Activated B cell treated with CpG ODN at 0.5 μM for 24 hours (primary cell): ENCODE results near the gene LRRC4C. TPM values are rescaled to one million over a fixed set of nuclear protein-coding genes. Genes with fewer than 3 reads are reported as not detected.

Experiments used
- ATAC-seq: fragments of 200-7000 bp; cut with Tn5 transposase; one replicate; pipeline ENCODE4 v1.10.0; 2021; ENCODE audit warnings: low read depth, mild to moderate bottlenecking, moderate library complexity
- CTCF ChIA-PET: fragments of 350-600 bp; sonication (Branson Sonifier 250); formaldehyde crosslinking; loops from one replicate; lab custom pipeline; 2021; ENCODE audit warnings: antibody characterized with exemption; lab: Charles Lee
- POLR2A ChIA-PET: fragments of 350-600 bp; sonication (Branson Sonifier 250); formaldehyde crosslinking; loops from one replicate; lab custom pipeline; 2021; ENCODE audit warnings: antibody characterized with exemption; lab: Charles Lee
- DNase-seq: peaks from one replicate; pipeline ENCODE4 v3.0.0; 2022
- H3K27ac Mint-ChIP-seq: one replicate; pipeline ENCODE4 v1.8.0; 2020; ENCODE audit warnings: mixed read lengths
- H3K27me3 Mint-ChIP-seq: one replicate; pipeline ENCODE4 v1.8.0; 2021; ENCODE audit warnings: mixed read lengths
- H3K36me3 Mint-ChIP-seq: one replicate; pipeline ENCODE4 v1.8.0; 2021; ENCODE audit warnings: low read depth, mixed read lengths
- H3K4me1 Mint-ChIP-seq: one replicate; pipeline ENCODE4 v1.8.0; 2021; ENCODE audit warnings: mixed read lengths
- H3K4me3 Mint-ChIP-seq: one replicate; pipeline ENCODE4 v1.8.0; 2020; ENCODE audit warnings: mild to moderate bottlenecking, mixed read lengths
- H3K9me3 Mint-ChIP-seq: one replicate; pipeline ENCODE4 v1.8.0; 2020; ENCODE audit warnings: mixed read lengths
- intact Hi-C: fragments of 100-400 bp; cut with micrococcal nuclease; formaldehyde crosslinking; loops from one replicate; pipeline ENCODE4 v1.15.1; 2024
- total RNA-seq: library from RNA; stranded (reverse); gene quantifications from 2 replicates; pipeline ENCODE4 v1.2.3, GENCODE V29; 2022
- TF ChIP-seq, protein P1 (sequence below): fragments of 200-600 bp; IDR thresholded peaks from one replicate; pipeline ENCODE4 v1.8.0; 2022; ENCODE audit warnings: antibody characterized with exemption, mild to moderate bottlenecking

LRRC4C gene
- total RNA-seq, 1 donor from 2014 or later = not detected

DNA sequence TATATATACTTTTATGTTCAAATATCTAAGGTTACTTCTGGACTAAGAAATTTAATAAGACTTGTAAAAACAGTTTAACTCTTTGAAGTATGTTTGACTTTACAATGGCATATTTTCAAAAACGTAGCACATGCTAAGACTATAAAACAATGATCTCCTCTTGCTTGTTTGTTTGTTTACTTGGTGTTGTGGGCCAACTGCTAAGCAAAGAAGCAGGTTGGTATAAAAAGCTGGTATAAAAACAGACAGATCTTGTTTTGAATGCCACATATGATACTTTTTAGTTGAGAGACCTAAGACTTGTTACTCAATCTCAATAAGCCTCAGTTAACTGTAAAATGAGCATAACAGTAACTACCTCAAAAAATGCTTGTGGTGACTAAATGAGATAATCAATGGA lies 1206.3 kb downstream of the LRRC4C start:
- no peak overlapping the region for H3K4me3 Mint-ChIP-seq
- no peaks in the 10 kb centered on the region for H3K4me1 Mint-ChIP-seq
- no peaks in the 10 kb centered on the region for H3K36me3 Mint-ChIP-seq
- ATAC-seq = no peak
- TF ChIP-seq, protein P1, sequence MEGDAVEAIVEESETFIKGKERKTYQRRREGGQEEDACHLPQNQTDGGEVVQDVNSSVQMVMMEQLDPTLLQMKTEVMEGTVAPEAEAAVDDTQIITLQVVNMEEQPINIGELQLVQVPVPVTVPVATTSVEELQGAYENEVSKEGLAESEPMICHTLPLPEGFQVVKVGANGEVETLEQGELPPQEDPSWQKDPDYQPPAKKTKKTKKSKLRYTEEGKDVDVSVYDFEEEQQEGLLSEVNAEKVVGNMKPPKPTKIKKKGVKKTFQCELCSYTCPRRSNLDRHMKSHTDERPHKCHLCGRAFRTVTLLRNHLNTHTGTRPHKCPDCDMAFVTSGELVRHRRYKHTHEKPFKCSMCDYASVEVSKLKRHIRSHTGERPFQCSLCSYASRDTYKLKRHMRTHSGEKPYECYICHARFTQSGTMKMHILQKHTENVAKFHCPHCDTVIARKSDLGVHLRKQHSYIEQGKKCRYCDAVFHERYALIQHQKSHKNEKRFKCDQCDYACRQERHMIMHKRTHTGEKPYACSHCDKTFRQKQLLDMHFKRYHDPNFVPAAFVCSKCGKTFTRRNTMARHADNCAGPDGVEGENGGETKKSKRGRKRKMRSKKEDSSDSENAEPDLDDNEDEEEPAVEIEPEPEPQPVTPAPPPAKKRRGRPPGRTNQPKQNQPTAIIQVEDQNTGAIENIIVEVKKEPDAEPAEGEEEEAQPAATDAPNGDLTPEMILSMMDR = no peak
- no peak for DNase-seq
- intact Hi-C loops = no loop called here
- no peaks in the 10 kb centered on the region for H3K27me3 Mint-ChIP-seq
- H3K27ac Mint-ChIP-seq = no peak overlapping the region
- H3K9me3 Mint-ChIP-seq = peaks cover 9% of the 10 kb centered on the region
- POLR2A ChIA-PET = no interaction called here
- CTCF ChIA-PET = no interaction called here

DNA sequence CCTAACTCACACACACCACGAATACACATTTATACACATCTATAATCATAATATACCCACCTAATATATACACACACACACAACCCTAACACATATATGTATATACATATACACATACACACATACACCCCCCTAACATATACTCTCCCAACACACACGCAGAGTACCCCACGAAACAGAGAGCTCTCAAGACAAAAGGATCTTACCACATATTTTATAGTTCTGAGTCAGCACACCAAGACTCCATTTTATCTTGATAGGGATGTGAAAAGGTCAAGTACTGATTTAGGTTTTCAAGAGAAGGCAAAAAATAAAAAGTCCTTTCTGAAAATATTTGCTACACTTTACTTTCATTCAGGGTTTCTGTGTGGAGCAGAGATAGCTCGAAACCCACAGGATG lies 1207.2 kb downstream of the LRRC4C start:
- Mint-ChIP-seq H3K9me3 (peaks cover 9% of the 10 kb centered on the region), H3K4me3 (no peak overlapping the region), H3K27me3 (no peaks in the 10 kb centered on the region), H3K36me3 (no peaks in the 10 kb centered on the region), H3K4me1 (no peaks in the 10 kb centered on the region), H3K27ac (no peak overlapping the region)
- no peak for DNase-seq
- ChIA-PET CTCF (no interaction called here), POLR2A (no interaction called here)
- TF ChIP-seq, protein P1 = no peak
- intact Hi-C loops = no loop called here
- ATAC-seq = no peak

DNA sequence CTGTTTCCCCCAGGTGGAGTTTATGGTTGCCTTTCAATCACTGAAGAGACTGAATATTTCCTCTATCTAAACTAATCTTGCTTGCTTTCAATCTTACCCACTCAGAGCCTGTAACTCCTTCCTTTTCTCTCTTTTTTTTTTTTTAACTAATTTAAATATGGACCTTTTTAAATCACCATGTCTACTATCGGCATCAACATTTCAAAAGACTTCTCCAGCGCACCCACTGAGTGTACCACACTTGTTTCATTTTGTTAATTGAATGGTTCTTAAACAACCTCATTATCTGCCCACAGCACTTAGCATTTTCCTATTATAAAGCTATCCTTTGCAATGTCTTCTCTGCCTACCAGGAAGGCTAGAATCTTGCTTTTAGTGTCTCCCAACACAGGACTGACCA lies 1212.5 kb downstream of the LRRC4C start:
- TF ChIP-seq, protein P1 = no peak
- no peak for DNase-seq
- Mint-ChIP-seq H3K27me3 (no peaks in the 10 kb centered on the region), H3K27ac (no peak overlapping the region), H3K9me3 (peaks cover 6% of the 10 kb centered on the region), H3K4me1 (no peaks in the 10 kb centered on the region), H3K4me3 (no peak overlapping the region), H3K36me3 (no peaks in the 10 kb centered on the region)
- intact Hi-C loops = no loop called here
- ChIA-PET CTCF (no interaction called here), POLR2A (no interaction called here)
- no peak for ATAC-seq

DNA sequence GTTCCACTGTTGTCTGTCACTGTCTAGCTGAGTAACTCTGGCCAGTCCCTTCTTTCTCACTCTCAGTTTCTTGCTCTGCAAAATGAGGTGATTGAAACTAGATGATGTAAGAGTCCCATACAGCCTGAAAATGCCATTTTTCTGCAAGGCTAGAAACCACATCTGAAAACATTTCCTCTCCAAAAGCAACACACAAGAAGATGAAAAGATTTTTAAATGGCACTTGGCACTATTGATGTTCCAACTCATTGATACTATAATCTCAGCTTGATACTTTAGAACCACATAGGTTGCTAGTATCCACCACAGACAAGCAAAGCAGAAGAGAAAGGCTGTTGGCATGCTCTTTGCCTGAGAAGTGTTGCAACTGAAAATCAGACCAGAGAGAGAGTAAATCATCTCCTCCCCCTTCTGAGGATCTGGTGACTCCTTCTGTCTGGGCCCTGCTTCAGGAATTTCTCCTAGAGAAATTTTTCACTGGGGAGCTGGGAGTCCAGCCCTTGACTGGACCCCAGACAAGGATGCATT lies 1217.9 kb downstream of the LRRC4C start:
- Mint-ChIP-seq H3K36me3 (no peaks in the 10 kb centered on the region), H3K4me1 (no peaks in the 10 kb centered on the region), H3K27ac (no peak overlapping the region), H3K9me3 (peaks cover 10% of the 10 kb centered on the region), H3K4me3 (no peak overlapping the region), H3K27me3 (no peaks in the 10 kb centered on the region)
- DNase-seq = no peak
- intact Hi-C loops = no loop called here
- TF ChIP-seq, protein P1 = no peak
- CTCF ChIA-PET = no interaction called here
- no peak for ATAC-seq
- POLR2A ChIA-PET = no interaction called here

DNA sequence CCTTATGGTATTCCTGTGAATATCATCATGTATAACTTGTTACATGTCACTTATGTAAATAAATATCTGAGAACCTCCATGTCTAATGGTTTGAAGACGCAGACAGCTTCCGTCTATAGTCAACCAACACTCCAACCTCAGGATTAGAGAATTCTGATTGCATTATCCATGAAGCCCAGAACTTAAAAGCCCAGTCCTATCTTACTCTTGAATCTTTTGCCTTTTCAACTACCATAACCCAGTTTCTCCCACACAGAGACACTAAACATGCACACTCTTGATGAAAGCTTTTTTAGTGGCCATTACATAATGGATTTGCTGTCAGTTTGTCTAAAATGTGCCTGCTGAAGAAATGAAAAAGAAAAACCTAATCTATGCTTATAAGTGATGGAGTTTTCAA lies 1219.2 kb downstream of the LRRC4C start:
- Mint-ChIP-seq H3K4me3 (no peak overlapping the region), H3K27me3 (no peaks in the 10 kb centered on the region), H3K4me1 (no peaks in the 10 kb centered on the region), H3K27ac (no peak overlapping the region), H3K36me3 (no peaks in the 10 kb centered on the region), H3K9me3 (peaks cover 10% of the 10 kb centered on the region)
- ATAC-seq (no peak), DNase-seq (no peak)
- TF ChIP-seq, protein P1 = no peak
- intact Hi-C loops = no loop called here
- ChIA-PET POLR2A (no interaction called here), CTCF (no interaction called here)
